Activated CD8-positive, alpha-beta T cell treated with anti-CD3 and anti-CD28 coated beads for 36 hours (primary cell): ENCODE measurements around the gene KHDC1L. TPM values are rescaled to one million over a fixed set of nuclear protein-coding genes. Genes with fewer than 3 reads are reported as not detected.

Source experiments
- ATAC-seq: fragments of 200-7000 bp; cut with Tn5 transposase; one replicate; pipeline ENCODE4 v1.10.0; 2021; ENCODE audit warnings: mild to moderate bottlenecking, moderate library complexity
- CTCF ChIA-PET: fragments of 350-600 bp; sonication (Branson Sonifier 250); formaldehyde crosslinking; loops from one replicate; lab custom pipeline; 2021; ENCODE audit warnings: antibody characterized with exemption; lab: Charles Lee
- POLR2A ChIA-PET: fragments of 350-600 bp; sonication (Branson Sonifier 250); formaldehyde crosslinking; loops from one replicate; lab custom pipeline; 2021; ENCODE audit warnings: antibody characterized with exemption; lab: Charles Lee
- DNase-seq: peaks from one replicate; pipeline ENCODE4 v3.0.0-alpha.2; 2020
- H3K27ac Mint-ChIP-seq: one replicate; pipeline ENCODE4 v1.8.0; 2021; ENCODE audit warnings: mild to moderate bottlenecking, mixed read lengths
- H3K27me3 Mint-ChIP-seq: one replicate; pipeline ENCODE4 v1.8.0; 2021; ENCODE audit warnings: mixed read lengths
- H3K36me3 Mint-ChIP-seq: one replicate; pipeline ENCODE4 v1.8.0; 2021; ENCODE audit warnings: low read depth, mixed read lengths
- H3K4me1 Mint-ChIP-seq: one replicate; pipeline ENCODE4 v1.8.0; 2021; ENCODE audit warnings: low read depth, mixed read lengths
- H3K4me3 Mint-ChIP-seq: one replicate; pipeline ENCODE4 v1.8.0; 2021; ENCODE audit warnings: mild to moderate bottlenecking, moderate library complexity, mixed read lengths
- H3K9me3 Mint-ChIP-seq: one replicate; pipeline ENCODE4 v1.8.0; 2021; ENCODE audit warnings: mixed read lengths
- CTCF ChIP-seq: fragments of 200-600 bp; IDR thresholded peaks from one replicate; pipeline ENCODE4 v1.8.0; 2022; ENCODE audit warnings: antibody characterized with exemption, mild to moderate bottlenecking
- intact Hi-C: fragments of 100-400 bp; cut with micrococcal nuclease; formaldehyde crosslinking; loops from one replicate; pipeline ENCODE4 v1.10.0; 2022
- total RNA-seq, 2 experiments: library from RNA; stranded (reverse); gene quantifications; one replicate each; pipeline ENCODE4 v1.2.3, GENCODE V29; 2021

The KHDC1L gene
- total RNA-seq, 2 experiments from 2014 or later = not detected

GRCh38 chr6:73207221-73207837 is 18.0 kb downstream of the KHDC1L start:
- POLR2A ChIA-PET = no interaction called here
- Mint-ChIP-seq H3K4me1 (no peaks in the 10 kb centered on the region), H3K9me3 (no peaks in the 10 kb centered on the region), H3K36me3 (no peaks in the 10 kb centered on the region), H3K27ac (no peak overlapping the region), H3K27me3 (no peaks in the 10 kb centered on the region), H3K4me3 (no peak overlapping the region)
- no peak for DNase-seq
- CTCF ChIA-PET = no interaction called here
- no peak for ATAC-seq
- intact Hi-C loops = no loop called here
- no peak for TF ChIP-seq CTCF

- intact Hi-C loops = no loop called here
- Mint-ChIP-seq H3K36me3 (no peaks in the 10 kb centered on the region), H3K4me3 (no peak overlapping the region), H3K9me3 (no peaks in the 10 kb centered on the region), H3K4me1 (no peaks in the 10 kb centered on the region), H3K27me3 (no peaks in the 10 kb centered on the region), H3K27ac (no peak overlapping the region)
- POLR2A ChIA-PET = no interaction called here
- DNase-seq = no peak
- CTCF ChIA-PET = no interaction called here
- ATAC-seq = no peak
- TF ChIP-seq CTCF = no peak
Observed at GRCh38 chr6:73204252-73204651, 21.0 kb downstream of the KHDC1L start.

GRCh38 chr6:73203098-73203497 is 22.2 kb downstream of the KHDC1L start:
- intact Hi-C loops = no loop called here
- Mint-ChIP-seq H3K36me3 (no peaks in the 10 kb centered on the region), H3K27ac (no peak overlapping the region), H3K27me3 (no peaks in the 10 kb centered on the region), H3K4me1 (no peaks in the 10 kb centered on the region), H3K4me3 (no peak overlapping the region), H3K9me3 (no peaks in the 10 kb centered on the region)
- CTCF ChIA-PET = no interaction called here
- POLR2A ChIA-PET = no interaction called here
- ATAC-seq (no peak), DNase-seq (no peak)
- no peak for TF ChIP-seq CTCF

GRCh38 chr6:73200735-73201134 is 24.6 kb downstream of the KHDC1L start:
- ChIA-PET CTCF (no interaction called here), POLR2A (no interaction called here)
- H3K27me3 Mint-ChIP-seq = no peaks in the 10 kb centered on the region
- peaks cover 1% of the 10 kb centered on the region for H3K36me3 Mint-ChIP-seq
- no peak for TF ChIP-seq CTCF
- intact Hi-C loops = no loop called here
- no peak overlapping the region for H3K27ac Mint-ChIP-seq
- ATAC-seq (no peak), DNase-seq (no peak)
- no peak overlapping the region for H3K4me3 Mint-ChIP-seq
- H3K4me1 Mint-ChIP-seq = no peaks in the 10 kb centered on the region
- no peaks in the 10 kb centered on the region for H3K9me3 Mint-ChIP-seq

GRCh38 chr6:73200247-73200646 is 25.0 kb downstream of the KHDC1L start:
- POLR2A ChIA-PET = no interaction called here
- intact Hi-C loops = no loop called here

More at GRCh38 chr6:73200247-73200646, 25.0 kb downstream of the KHDC1L start:
- no peaks in the 10 kb centered on the region for H3K27me3 Mint-ChIP-seq
- CTCF ChIA-PET = no interaction called here
- H3K36me3 Mint-ChIP-seq = peaks cover 2% of the 10 kb centered on the region
- DNase-seq (no peak), ATAC-seq (no peak)
- no peaks in the 10 kb centered on the region for H3K9me3 Mint-ChIP-seq
- no peak overlapping the region for H3K4me3 Mint-ChIP-seq
- no peak for TF ChIP-seq CTCF
- no peaks in the 10 kb centered on the region for H3K4me1 Mint-ChIP-seq
- no peak overlapping the region for H3K27ac Mint-ChIP-seq
